Fibroblast of lung (primary cell): ENCODE measurements around the gene MAP7. TPM values are rescaled to one million over a fixed set of nuclear protein-coding genes. Genes with fewer than 3 reads are reported as not detected.
"Not testable (repeated sequence)": the region's sequence is repeated elsewhere in the genome, so short reads cannot be mapped to it uniquely, and the experiment has no call there.

Source experiments
- DNase-seq, 2 donors: peaks; one replicate each; pipeline versions ENCODE4 v3.0.0 to v3.0.0-alpha.2; 2010; ENCODE audit warnings: low read depth in 2 of 2
- H2AFZ ChIP-seq: 2 replicates; pipeline ENCODE4 v1.5.1; 2012; ENCODE audit warnings: low read length, control low read depth, inconsistent platforms
- H3K27ac ChIP-seq: 2 replicates; pipeline ENCODE4 v1.5.1; 2011; ENCODE audit warnings: low read length, control low read depth; ENCODE audit not compliant: insufficient read depth
- H3K27me3 ChIP-seq: 2 replicates; pipeline ENCODE4 v1.5.1; 2011; ENCODE audit warnings: mild to moderate bottlenecking, low read length; ENCODE audit not compliant: control insufficient read depth, insufficient read depth
- H3K36me3 ChIP-seq: 2 replicates; pipeline ENCODE4 v1.5.1; 2011; ENCODE audit warnings: low read length; ENCODE audit not compliant: control insufficient read depth, insufficient read depth
- H3K4me1 ChIP-seq: 2 replicates; pipeline ENCODE4 v1.5.1; 2011; ENCODE audit warnings: low read length; ENCODE audit not compliant: control insufficient read depth, insufficient read depth; ENCODE audit errors: extremely low read depth
- H3K4me2 ChIP-seq: 2 replicates; pipeline ENCODE4 v1.5.1; 2011; ENCODE audit warnings: low read length, control low read depth; ENCODE audit not compliant: insufficient read depth; ENCODE audit errors: extremely low read depth
- H3K4me3 ChIP-seq, 4 experiments: fragments of 200-600 bp in 1 of 4; sonication (generic) in 1 of 4; replicated peaks in 1 of 4; 2 replicates each; pipeline ENCODE4 v1.5.1; 2011 to 2016; ENCODE audit warnings: low read length in 4 of 4, low read depth in 3 of 4, mild to moderate bottlenecking in 3 of 4, control low read depth in 2 of 4, inconsistent platforms in 1 of 4, mixed read lengths in 1 of 4; ENCODE audit not compliant: insufficient read depth in 1 of 4; ENCODE audit errors: control extremely low read depth in 1 of 4
- H3K79me2 ChIP-seq: 2 replicates; pipeline ENCODE4 v1.5.1; 2012; ENCODE audit warnings: mild to moderate bottlenecking, low read length, inconsistent platforms; ENCODE audit not compliant: control insufficient read depth, insufficient read depth
- H3K9ac ChIP-seq: 2 replicates; pipeline ENCODE4 v1.5.1; 2011; ENCODE audit warnings: mild to moderate bottlenecking, low read length, control low read depth; ENCODE audit not compliant: insufficient read depth
- H3K9me3 ChIP-seq: 2 replicates; pipeline ENCODE4 v1.5.1; 2012; ENCODE audit warnings: low read depth, low read length; ENCODE audit not compliant: control insufficient read depth, insufficient read depth
- H4K20me1 ChIP-seq: 2 replicates; pipeline ENCODE4 v1.5.1; 2011; ENCODE audit warnings: low read length; ENCODE audit not compliant: control insufficient read depth, insufficient read depth; ENCODE audit errors: extremely low read depth
- EZH2 ChIP-seq: IDR thresholded peaks from 2 replicates; pipeline ENCODE4 v1.5.1; 2012; ENCODE audit warnings: low read length, control low read depth, mild to moderate bottlenecking; ENCODE audit errors: missing control alignments
- polyA plus RNA-seq, 2 donors: library from polyadenylated mRNA; depleted of rRNA in 1 of 2; stranded (reverse) in 1 of 2; unstranded in 1 of 2; fragments of >200 nt; gene quantifications; 2 replicates each; pipeline ENCODE4 v1.2.1, GENCODE V29; 2011 to 2012; ENCODE audit warnings: missing spikeins in 1 of 2
- total RNA-seq: library from RNA; depleted of rRNA; stranded (reverse); fragments of >200 nt; gene quantifications from 2 replicates; pipeline ENCODE4 v1.2.1, GENCODE V29; 2014
- TF ChIP-seq, protein P1 (sequence below), 2 donors: IDR thresholded peaks in 1 of 2; conservative IDR thresholded peaks in 1 of 2; 1 replicate in 1 of 2; 2 replicates in 1 of 2; pipeline ENCODE4 v1.5.1; 2011 to 2012; ENCODE audit warnings: low read length in 2 of 2, control low read depth in 1 of 2, inconsistent platforms in 1 of 2, low read depth in 1 of 2, mild to moderate bottlenecking in 1 of 2

Gene MAP7
- total and polyA plus RNA-seq, 2 donors (not counting 1 experiment from before 2014, with no cell fraction given) = 0.40 to 1.5 TPM

DNA sequence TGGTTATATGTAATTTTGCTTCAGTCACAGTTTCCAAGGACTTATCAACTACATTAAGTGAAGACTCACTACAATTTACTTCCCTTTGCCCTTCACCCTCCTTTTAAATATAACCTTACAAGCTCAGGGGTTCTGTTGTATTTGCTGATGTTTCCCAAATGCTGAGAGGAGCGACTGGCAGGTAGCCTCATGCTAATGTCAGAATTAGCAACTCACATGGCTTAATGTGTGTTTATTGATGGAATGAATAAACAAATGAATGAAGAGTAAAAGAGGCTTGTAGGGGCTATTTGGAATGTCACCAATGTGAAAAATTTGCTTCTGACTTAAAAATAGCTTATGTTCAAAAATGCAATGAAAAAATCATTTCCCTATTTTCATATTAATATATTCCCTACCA, 41.4 kb upstream of the MAP7 start:
- no peak for TF ChIP-seq EZH2
- TF ChIP-seq, protein P1, sequence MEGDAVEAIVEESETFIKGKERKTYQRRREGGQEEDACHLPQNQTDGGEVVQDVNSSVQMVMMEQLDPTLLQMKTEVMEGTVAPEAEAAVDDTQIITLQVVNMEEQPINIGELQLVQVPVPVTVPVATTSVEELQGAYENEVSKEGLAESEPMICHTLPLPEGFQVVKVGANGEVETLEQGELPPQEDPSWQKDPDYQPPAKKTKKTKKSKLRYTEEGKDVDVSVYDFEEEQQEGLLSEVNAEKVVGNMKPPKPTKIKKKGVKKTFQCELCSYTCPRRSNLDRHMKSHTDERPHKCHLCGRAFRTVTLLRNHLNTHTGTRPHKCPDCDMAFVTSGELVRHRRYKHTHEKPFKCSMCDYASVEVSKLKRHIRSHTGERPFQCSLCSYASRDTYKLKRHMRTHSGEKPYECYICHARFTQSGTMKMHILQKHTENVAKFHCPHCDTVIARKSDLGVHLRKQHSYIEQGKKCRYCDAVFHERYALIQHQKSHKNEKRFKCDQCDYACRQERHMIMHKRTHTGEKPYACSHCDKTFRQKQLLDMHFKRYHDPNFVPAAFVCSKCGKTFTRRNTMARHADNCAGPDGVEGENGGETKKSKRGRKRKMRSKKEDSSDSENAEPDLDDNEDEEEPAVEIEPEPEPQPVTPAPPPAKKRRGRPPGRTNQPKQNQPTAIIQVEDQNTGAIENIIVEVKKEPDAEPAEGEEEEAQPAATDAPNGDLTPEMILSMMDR (conservative IDR thresholded peaks at IDR 0.05 in 1 of 2, IDR thresholded peaks at IDR 0.05 in 1 of 2; ENCODE audit: low read depth in 1 of 2, low read length in 2 of 2) = no peak
- H3K36me3 ChIP-seq = no peaks in the 10 kb centered on the region
- no peak overlapping the region for H3K4me2 ChIP-seq
- H3K9ac ChIP-seq = no peak overlapping the region
- H3K27me3 ChIP-seq = no peaks in the 10 kb centered on the region
- DNase-seq = no peak
- no peak overlapping the region for H3K27ac ChIP-seq
- H2AFZ ChIP-seq = no peak overlapping the region
- no peak overlapping the region for H3K4me3 ChIP-seq
- H3K9me3 ChIP-seq = no peaks in the 10 kb centered on the region
- no peaks in the 10 kb centered on the region for H3K79me2 ChIP-seq
- H3K4me1 ChIP-seq = peaks cover 16% of the 10 kb centered on the region
- no peaks in the 10 kb centered on the region for H4K20me1 ChIP-seq

DNA sequence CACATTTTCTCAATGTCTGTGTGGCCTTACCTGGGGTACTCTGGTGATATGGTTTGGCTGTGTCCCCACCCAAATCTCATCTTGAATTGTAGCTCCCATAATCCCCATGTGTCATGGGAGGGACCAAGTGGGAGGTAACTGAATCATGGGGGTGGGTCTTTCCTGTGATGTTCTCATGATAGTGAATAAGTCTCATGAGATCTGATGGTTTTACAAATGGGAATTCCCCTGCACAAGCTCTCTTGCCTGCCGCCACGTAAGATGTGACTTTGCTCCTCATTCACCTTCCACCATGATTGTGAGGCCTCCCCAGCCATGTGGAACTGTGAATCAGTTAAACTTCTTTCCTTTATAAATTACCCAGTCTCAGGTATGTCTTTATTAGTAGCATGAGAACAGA, 40.6 kb upstream of the MAP7 start:
- not testable (repeated sequence) for H3K4me3 ChIP-seq, DNase-seq

DNA sequence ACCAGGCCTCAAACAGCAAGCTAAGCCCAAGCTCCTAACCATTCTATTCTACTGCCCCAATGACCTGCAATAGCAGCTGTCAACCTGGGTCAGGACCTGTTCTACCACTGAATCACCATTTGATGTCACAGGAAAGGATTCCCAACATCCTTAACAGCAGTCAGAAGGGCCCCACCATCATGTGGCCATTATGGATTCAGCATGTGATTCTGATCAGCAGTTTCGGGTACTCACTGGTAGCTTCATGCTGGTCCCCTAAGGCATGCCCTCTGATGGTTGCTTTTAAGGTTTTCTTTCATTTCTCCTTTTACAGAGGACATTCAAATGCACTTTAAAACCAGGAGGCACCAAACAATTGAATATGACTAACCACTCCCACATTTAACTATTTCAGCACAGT, 37.3 kb upstream of the MAP7 start:
- H4K20me1 ChIP-seq = no peaks in the 10 kb centered on the region
- no peaks in the 10 kb centered on the region for H3K79me2 ChIP-seq
- peak in 1 of 2 donors; percentile 46 for DNase-seq
- H3K27me3 ChIP-seq = no peaks in the 10 kb centered on the region
- no peak overlapping the region for H3K4me3 ChIP-seq
- no peak overlapping the region for H3K4me2 ChIP-seq
- H3K4me1 ChIP-seq = peaks cover 12% of the 10 kb centered on the region
- no peak overlapping the region for H3K9ac ChIP-seq
- no peak for TF ChIP-seq EZH2
- TF ChIP-seq, protein P1 (conservative IDR thresholded peaks at IDR 0.05 in 1 of 2, IDR thresholded peaks at IDR 0.05 in 1 of 2; ENCODE audit: low read depth in 1 of 2, low read length in 2 of 2) = no peak
- no peaks in the 10 kb centered on the region for H3K9me3 ChIP-seq
- peak overlapping the region; percentile 81 for H3K27ac ChIP-seq
- no peaks in the 10 kb centered on the region for H3K36me3 ChIP-seq
- no peak overlapping the region for H2AFZ ChIP-seq

More for the DNA sequence above, 40.6 kb upstream of the MAP7 start:
- not testable (repeated sequence) for H3K27ac ChIP-seq, H3K36me3 ChIP-seq, H4K20me1 ChIP-seq, H2AFZ ChIP-seq, H3K79me2 ChIP-seq, H3K27me3 ChIP-seq, H3K4me2 ChIP-seq, H3K9ac ChIP-seq, H3K9me3 ChIP-seq
- peaks cover 17% of the 10 kb centered on the region for H3K4me1 ChIP-seq
